WTC11 (cell line): Measurements from ENCODE around the gene JMJD8. TPM values are rescaled to one million over a fixed set of nuclear protein-coding genes. Genes with fewer than 3 reads are reported as not detected.

Experiments
- ATAC-seq: fragments of 200-7000 bp; cut with Tn5 transposase; 2 replicates; pipeline ENCODE4 v1.10.0; 2021; ENCODE audit warnings: mild to moderate bottlenecking, moderate library complexity
- CTCF ChIA-PET: fragments of 300-600 bp; sonication (Branson Sonifier 250); formaldehyde crosslinking; loops from one replicate; lab custom pipeline; 2021; ENCODE audit warnings: antibody characterized with exemption; lab: Charles Lee
- POLR2A ChIA-PET: fragments of 350-600 bp; sonication (Branson Sonifier 250); formaldehyde crosslinking; loops from one replicate; lab custom pipeline; 2021; ENCODE audit warnings: antibody characterized with exemption; lab: Charles Lee
- DNase-seq: peaks from one replicate; pipeline ENCODE4 v3.0.0; 2021; ENCODE audit warnings: low spot score
- H3K27ac Mint-ChIP-seq: 2 replicates; pipeline ENCODE4 v1.8.0; 2021; ENCODE audit warnings: mixed read lengths
- H3K27me3 Mint-ChIP-seq: 2 replicates; pipeline ENCODE4 v1.8.0; 2021; ENCODE audit warnings: low read depth, mild to moderate bottlenecking, moderate library complexity, mixed read lengths
- H3K36me3 Mint-ChIP-seq: 2 replicates; pipeline ENCODE4 v1.8.0; 2021; ENCODE audit warnings: mixed read lengths
- H3K4me1 Mint-ChIP-seq: 2 replicates; pipeline ENCODE4 v1.8.0; 2022; ENCODE audit warnings: mixed read lengths
- H3K4me3 Mint-ChIP-seq: 2 replicates; pipeline ENCODE4 v1.8.0; 2021; ENCODE audit warnings: mild to moderate bottlenecking, moderate library complexity, mixed read lengths
- H3K9me3 Mint-ChIP-seq: 2 replicates; pipeline ENCODE4 v1.8.0; 2021; ENCODE audit warnings: mixed read lengths
- AR ChIP-seq: fragments of 250-450 bp; sonication (Bioruptor Pico); IDR thresholded peaks from 2 replicates; pipeline ENCODE4 v1.9.0; 2021; ENCODE audit warnings: mild to moderate bottlenecking
- ARID4B ChIP-seq: sonication (generic); formaldehyde crosslinking; IDR thresholded peaks from 2 replicates; pipeline ENCODE4 v1.8.0; 2023; ENCODE audit warnings: missing genetic modification reagents, mild to moderate bottlenecking, borderline replicate concordance
- ATF6 ChIP-seq: sonication (generic); formaldehyde crosslinking; IDR thresholded peaks from 2 replicates; pipeline ENCODE4 v1.8.1; 2023; ENCODE audit warnings: mild to moderate bottlenecking, missing genetic modification reagents
- FOXK1 ChIP-seq: sonication (generic); formaldehyde crosslinking; IDR thresholded peaks from 2 replicates; pipeline ENCODE4 v1.8.0; 2022; ENCODE audit warnings: mild to moderate bottlenecking, moderate library complexity, missing genetic modification reagents
- FOXP1 ChIP-seq: sonication (generic); formaldehyde crosslinking; IDR thresholded peaks from 2 replicates; pipeline ENCODE4 v1.8.0; 2022; ENCODE audit warnings: missing genetic modification reagents, mild to moderate bottlenecking, moderate library complexity, borderline replicate concordance
- FOXP4 ChIP-seq: sonication (generic); formaldehyde crosslinking; IDR thresholded peaks from 2 replicates; pipeline ENCODE4 v1.8.0; 2022; ENCODE audit warnings: mild to moderate bottlenecking, missing genetic modification reagents
- HMGA2 ChIP-seq: fragments of 250-450 bp; sonication (Bioruptor Pico); IDR thresholded peaks from 2 replicates; pipeline ENCODE4 v1.4.0; 2021; ENCODE audit warnings: mild to moderate bottlenecking, moderate library complexity
- IRF1 ChIP-seq: sonication (generic); formaldehyde crosslinking; IDR thresholded peaks from 2 replicates; pipeline ENCODE4 v1.8.0; 2023; ENCODE audit warnings: missing genetic modification reagents
- MYBL2 ChIP-seq: sonication (generic); formaldehyde crosslinking; IDR thresholded peaks from 2 replicates; pipeline ENCODE4 v1.8.1; 2023; ENCODE audit warnings: mild to moderate bottlenecking, moderate library complexity, missing genetic modification reagents
- NFATC4 ChIP-seq: fragments of 250-450 bp; sonication (Bioruptor Pico); IDR thresholded peaks from 2 replicates; pipeline ENCODE4 v1.9.0; 2021; ENCODE audit warnings: mild to moderate bottlenecking
- PRRX2 ChIP-seq: fragments of 250-450 bp; sonication (Bioruptor Pico); IDR thresholded peaks from 2 replicates; pipeline ENCODE4 v1.8.0; 2021; ENCODE audit warnings: mild to moderate bottlenecking
- RELA ChIP-seq: sonication (generic); formaldehyde crosslinking; IDR thresholded peaks from 2 replicates; pipeline ENCODE4 v1.8.1; 2022; ENCODE audit warnings: missing genetic modification reagents, mild to moderate bottlenecking, borderline replicate concordance
- SP1 ChIP-seq: sonication (generic); formaldehyde crosslinking; conservative IDR thresholded peaks from 2 replicates; pipeline ENCODE4 v1.8.1; 2022; ENCODE audit warnings: missing genetic modification reagents
- TEAD1 ChIP-seq: sonication (generic); formaldehyde crosslinking; IDR thresholded peaks from 2 replicates; pipeline ENCODE4 v1.8.0; 2022; ENCODE audit warnings: mild to moderate bottlenecking, missing genetic modification reagents
- USF1 ChIP-seq: sonication (generic); formaldehyde crosslinking; IDR thresholded peaks from 2 replicates; pipeline ENCODE4 v1.8.0; 2022; ENCODE audit warnings: mild to moderate bottlenecking, missing genetic modification reagents
- ZNF138 ChIP-seq: sonication (generic); formaldehyde crosslinking; conservative IDR thresholded peaks from 2 replicates; pipeline ENCODE4 v1.8.1; 2022; ENCODE audit warnings: mild to moderate bottlenecking, moderate library complexity, missing genetic modification reagents
- ZNF281 ChIP-seq: sonication (generic); formaldehyde crosslinking; IDR thresholded peaks from 2 replicates; pipeline ENCODE4 v1.8.0; 2023; ENCODE audit warnings: mild to moderate bottlenecking, missing genetic modification reagents
- ZNF416 ChIP-seq: fragments of 250-450 bp; sonication (Bioruptor Pico); IDR thresholded peaks from 2 replicates; pipeline ENCODE4 v1.9.0; 2021; ENCODE audit warnings: mild to moderate bottlenecking, inconsistent platforms
- ZNF423 ChIP-seq: fragments of 250-450 bp; sonication (Bioruptor Pico); IDR thresholded peaks from 2 replicates; pipeline ENCODE4 v2.1.2; 2022; ENCODE audit warnings: mild to moderate bottlenecking, moderate library complexity
- ZNF671 ChIP-seq: fragments of 250-450 bp; sonication (Bioruptor Pico); IDR thresholded peaks from 2 replicates; pipeline ENCODE4 v1.8.0; 2021; ENCODE audit warnings: mild to moderate bottlenecking
- total RNA-seq: library from RNA; stranded (reverse); gene quantifications from 3 replicates; pipeline ENCODE4 v1.2.3, GENCODE V29; 2021

JMJD8 gene
- total RNA-seq, 1 experiment from 2014 or later = 61.2 TPM

- Mint-ChIP-seq H3K36me3 (peaks cover 7% of the 10 kb centered on the region), H3K27ac (0 out of 2 replicates have a peak within 1 kb of the TSS, but pooled peaks have one; percentile 27), H3K9me3 (no peaks in the 10 kb centered on the region), H3K4me1 (peaks cover 14% of the 10 kb centered on the region), H3K4me3 (peak within 1 kb of the TSS; percentile 70), H3K27me3 (no peaks in the 10 kb centered on the region)
- ChIA-PET POLR2A (interaction anchor here (0.5 to 1.5 kb wide), 4 partner anchors 15 to 1559 kb away, joined by 3 to 4 read pairs (median 3); partner anchors contain the start of gene WDR24), CTCF (interaction anchor here (0.5 to 2.8 kb wide), 25 partner anchors 7 to 284 kb away, joined by 3 to 16 read pairs (median 4); partner anchors contain the start of genes CIAO3, METTL26, RHOT2 and WDR24)
- peak; percentile 60 for DNase-seq
- peak; percentile 10 for ATAC-seq
- peak; percentile 71; the same call in 1 of the 2 replicates for TF ChIP-seq PRRX2 (CRISPR knock-in tag)
- 0 out of 2 replicates have a peak, but pooled peaks have one; percentile 17 for TF ChIP-seq IRF1 (CRISPR knock-in tag)
- no peak for TF ChIP-seq ZNF138 (CRISPR knock-in tag)
- TF ChIP-seq SP1 (CRISPR knock-in tag) = peak; percentile 38
- TF ChIP-seq HMGA2 (CRISPR knock-in tag) = no peak
- TF ChIP-seq TEAD1 = 0 out of 2 replicates have a peak, but pooled peaks have one; percentile 34
- TF ChIP-seq FOXP4 = 0 out of 2 replicates have a peak, but pooled peaks have one; percentile 22
- peak; percentile 59 for TF ChIP-seq FOXP1 (CRISPR knock-in tag)
- peak; percentile 81; the same call in 1 of the 2 replicates for TF ChIP-seq ZNF281 (CRISPR knock-in tag)
- TF ChIP-seq FOXK1 (CRISPR knock-in tag) = 0 out of 2 replicates have a peak, but pooled peaks have one; percentile 33
- no peak for TF ChIP-seq ARID4B (CRISPR knock-in tag)
- TF ChIP-seq RELA (CRISPR knock-in tag) = no peak
- no peak for TF ChIP-seq USF1 (CRISPR knock-in tag)
- no peak for TF ChIP-seq ATF6 (CRISPR knock-in tag)
- TF ChIP-seq AR = 0 out of 2 replicates have a peak, but pooled peaks have one; percentile 69
- peak; percentile 85; the same call in 1 of the 2 replicates for TF ChIP-seq NFATC4 (CRISPR knock-in tag)
- peak; percentile 91 for TF ChIP-seq ZNF416 (CRISPR knock-in tag)
- TF ChIP-seq ZNF671 = peak; percentile 77; the same call in 1 of the 2 replicates
- TF ChIP-seq ZNF423 (CRISPR knock-in tag) = peak; percentile 4; the same call in 1 of the 2 replicates
- no peak for TF ChIP-seq MYBL2 (CRISPR knock-in tag)
These were observed 8.9 kb downstream of the JMJD8 start, which contains the start of gene RHBDL1 for GRCh38 chr16:674968-675883. TSS of gene RHBDL1 (plus strand) at chr16:675671. CDS start at chr16:675791, 120 bp downstream.
